NCI-H1105 treated with DMSO at 0.1 percent for 48 hours (cell line): Measurements from ENCODE around the gene UBASH3B.
"Not testable (repeated sequence)": the region's sequence is repeated elsewhere in the genome, so short reads cannot be mapped to it uniquely, and the experiment has no call there.

ENCODE experiments used
- DNase-seq: peaks from one replicate; lab custom pipeline; 2025; lab: John Stamatoyannopoulos, UW

UBASH3B gene

GRCh38 chr11:122813176-122813893 is 157.8 kb downstream of the UBASH3B start:
- no peak for DNase-seq

- DNase-seq = no peak
Measured at GRCh38 chr11:122813894-122814270, 158.4 kb downstream of the UBASH3B start.

GRCh38 chr11:122814401-122814800 is 158.9 kb downstream of the UBASH3B start:
- peak; percentile 11 for DNase-seq

GRCh38 chr11:122815900-122816299 is 160.4 kb downstream of the UBASH3B start:
- DNase-seq = no peak

GRCh38 chr11:122816761-122817520 is 161.4 kb downstream of the UBASH3B start:
- peak; percentile 3 for DNase-seq

GRCh38 chr11:122820158-122820557 is 164.6 kb downstream of the UBASH3B start:
- no peak for DNase-seq

GRCh38 chr11:122821169-122821568 is 165.6 kb downstream of the UBASH3B start:
- no peak for DNase-seq

- DNase-seq = no peak
Measured at GRCh38 chr11:122822241-122822640, 166.7 kb downstream of the UBASH3B start.

GRCh38 chr11:122823564-122823963 is 168.0 kb downstream of the UBASH3B start:
- no peak for DNase-seq

- DNase-seq = not testable (repeated sequence)
Measured at GRCh38 chr11:122829371-122829770, 173.8 kb downstream of the UBASH3B start.

GRCh38 chr11:122832297-122832696 is 176.8 kb downstream of the UBASH3B start:
- DNase-seq = not testable (repeated sequence)

GRCh38 chr11:122832721-122833470 is 177.4 kb downstream of the UBASH3B start:
- no peak for DNase-seq

GRCh38 chr11:122833846-122834464 is 178.4 kb downstream of the UBASH3B start:
- DNase-seq = no peak

- no peak for DNase-seq
Measured at GRCh38 chr11:122836916-122837315, 181.4 kb downstream of the UBASH3B start.

GRCh38 chr11:122837528-122838346 is 182.2 kb downstream of the UBASH3B start:
- no peak for DNase-seq

- no peak for DNase-seq
Measured at GRCh38 chr11:122843281-122844141, 188.0 kb downstream of the UBASH3B start.

- DNase-seq = no peak
Measured at GRCh38 chr11:122847466-122847865, 191.9 kb downstream of the UBASH3B start.

- no peak for DNase-seq
Measured at GRCh38 chr11:122848186-122848585, 192.7 kb downstream of the UBASH3B start.

- DNase-seq = no peak
Measured at GRCh38 chr11:122850076-122850631, 194.6 kb downstream of the UBASH3B start.

GRCh38 chr11:122851366-122851966 is 195.9 kb downstream of the UBASH3B start:
- DNase-seq = no peak
